VCaP (cell line): ENCODE measurements around the gene RNF121.

Experiments used
- H3K27ac ChIP-seq: fragments of 450-650 bp; 2 replicates; pipeline ENCODE4 v1.5.1; 2017
- TF ChIP-seq, protein P1 (sequence below): fragments of 450-650 bp; conservative IDR thresholded peaks from 2 replicates; pipeline ENCODE4 v1.5.1; 2017; ENCODE audit warnings: mild to moderate bottlenecking, moderate library complexity

The RNF121 gene

DNA sequence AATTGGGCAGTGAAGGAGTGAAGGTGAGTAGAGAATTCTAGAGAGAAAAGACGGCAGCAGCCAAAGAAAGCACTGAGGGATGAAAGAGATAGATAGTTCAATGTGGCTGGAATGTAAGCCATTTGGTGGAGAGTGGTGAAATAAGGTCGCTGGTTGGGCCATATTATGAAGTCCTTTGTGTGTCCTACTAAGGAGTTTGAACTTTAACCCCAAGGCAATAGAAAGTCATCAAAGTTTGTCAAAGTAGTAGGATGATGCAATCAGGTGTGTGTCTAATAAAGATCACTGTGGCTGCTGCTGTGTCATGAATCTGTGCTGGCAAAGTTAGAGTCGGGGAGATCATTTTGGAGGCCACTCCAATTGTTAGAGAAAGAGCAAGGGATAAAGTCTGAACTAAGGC is 18.7 kb downstream of the RNF121 start:
- no peak overlapping the region for H3K27ac ChIP-seq
- TF ChIP-seq, protein P1, sequence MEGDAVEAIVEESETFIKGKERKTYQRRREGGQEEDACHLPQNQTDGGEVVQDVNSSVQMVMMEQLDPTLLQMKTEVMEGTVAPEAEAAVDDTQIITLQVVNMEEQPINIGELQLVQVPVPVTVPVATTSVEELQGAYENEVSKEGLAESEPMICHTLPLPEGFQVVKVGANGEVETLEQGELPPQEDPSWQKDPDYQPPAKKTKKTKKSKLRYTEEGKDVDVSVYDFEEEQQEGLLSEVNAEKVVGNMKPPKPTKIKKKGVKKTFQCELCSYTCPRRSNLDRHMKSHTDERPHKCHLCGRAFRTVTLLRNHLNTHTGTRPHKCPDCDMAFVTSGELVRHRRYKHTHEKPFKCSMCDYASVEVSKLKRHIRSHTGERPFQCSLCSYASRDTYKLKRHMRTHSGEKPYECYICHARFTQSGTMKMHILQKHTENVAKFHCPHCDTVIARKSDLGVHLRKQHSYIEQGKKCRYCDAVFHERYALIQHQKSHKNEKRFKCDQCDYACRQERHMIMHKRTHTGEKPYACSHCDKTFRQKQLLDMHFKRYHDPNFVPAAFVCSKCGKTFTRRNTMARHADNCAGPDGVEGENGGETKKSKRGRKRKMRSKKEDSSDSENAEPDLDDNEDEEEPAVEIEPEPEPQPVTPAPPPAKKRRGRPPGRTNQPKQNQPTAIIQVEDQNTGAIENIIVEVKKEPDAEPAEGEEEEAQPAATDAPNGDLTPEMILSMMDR, result no peak

DNA sequence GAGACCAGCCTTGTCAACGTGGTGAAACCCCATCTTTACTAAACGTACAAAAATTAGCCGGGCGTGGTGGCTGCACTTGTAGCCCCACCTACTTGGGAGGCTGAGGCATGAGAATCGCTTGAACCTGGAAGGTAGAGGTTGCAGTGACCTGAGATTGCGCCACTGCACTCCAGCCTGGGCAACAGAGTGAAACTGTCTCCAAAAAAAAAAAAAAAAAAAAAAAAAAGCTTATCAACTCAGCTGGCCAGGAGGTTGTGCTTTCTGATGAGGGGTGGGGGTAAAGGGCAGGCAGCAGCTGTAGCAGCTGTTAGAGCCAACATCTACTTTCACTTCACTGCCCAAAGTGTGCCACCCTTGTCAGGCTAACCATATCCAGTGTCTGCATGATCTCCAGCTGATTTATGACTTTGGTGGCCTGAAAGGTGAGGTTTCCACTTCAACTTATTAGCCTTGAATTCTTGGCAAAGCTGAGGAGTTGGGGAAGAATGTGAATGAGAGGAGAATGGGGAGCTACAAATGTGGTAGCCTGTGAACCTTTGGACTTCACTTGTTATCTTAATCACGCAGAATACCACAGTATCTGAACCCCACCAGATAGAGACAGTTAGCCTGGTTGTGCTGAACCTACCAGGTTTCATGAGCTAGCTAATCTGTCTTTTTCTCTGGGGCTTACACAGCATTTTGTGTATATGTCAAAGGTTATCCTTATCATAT is 19.6 kb downstream of the RNF121 start:
- H3K27ac ChIP-seq, result no peak overlapping the region
- TF ChIP-seq, protein P1, result no peak

DNA sequence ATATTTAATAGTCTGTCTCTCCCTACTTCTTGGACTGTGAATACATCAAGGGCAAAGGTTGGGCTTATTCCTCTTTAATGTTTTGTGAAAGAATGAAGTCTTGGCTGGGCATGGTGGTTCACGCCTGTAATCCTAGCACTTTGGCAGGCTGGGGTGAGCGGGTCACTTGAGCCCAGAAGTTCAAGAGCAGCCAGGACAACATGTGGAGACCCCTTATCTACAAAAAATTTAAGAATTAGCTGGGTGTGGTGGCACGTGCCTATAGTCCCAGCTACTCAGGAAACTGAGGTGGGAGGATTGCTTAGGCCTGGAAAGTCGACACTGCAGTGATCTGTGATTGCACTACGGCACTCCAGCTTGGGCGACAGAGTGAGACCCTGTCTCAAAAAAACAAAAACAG is 20.2 kb downstream of the RNF121 start:
- H3K27ac ChIP-seq, result no peak overlapping the region
- TF ChIP-seq, protein P1, result no peak

DNA sequence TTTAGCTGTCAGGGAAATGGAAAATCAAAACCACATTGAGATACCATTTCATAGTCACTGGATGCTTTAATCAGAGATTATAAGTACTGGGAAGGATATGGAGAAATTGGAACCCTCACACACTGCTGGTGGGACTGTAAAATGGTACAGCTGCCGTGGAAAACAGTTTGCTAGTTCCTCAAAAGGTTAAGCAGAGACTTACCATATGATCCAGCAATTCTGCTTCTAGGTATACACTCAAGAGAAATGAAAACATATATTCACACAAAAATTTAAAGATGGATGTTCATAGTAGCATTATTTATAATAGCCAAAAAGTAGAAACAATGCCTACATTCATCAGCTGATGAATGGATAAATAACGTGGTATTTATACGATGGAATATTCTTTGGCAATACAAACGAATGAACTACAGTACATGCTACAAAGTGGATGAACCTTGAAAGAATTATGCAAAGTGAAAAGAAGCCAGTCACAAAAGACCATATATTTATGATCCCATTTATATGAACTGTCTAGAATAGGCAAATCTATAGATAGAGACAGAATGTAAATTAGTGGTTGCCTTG is 23.0 kb downstream of the RNF121 start:
- H3K27ac ChIP-seq, result no peak overlapping the region
- TF ChIP-seq, protein P1, result no peak

DNA sequence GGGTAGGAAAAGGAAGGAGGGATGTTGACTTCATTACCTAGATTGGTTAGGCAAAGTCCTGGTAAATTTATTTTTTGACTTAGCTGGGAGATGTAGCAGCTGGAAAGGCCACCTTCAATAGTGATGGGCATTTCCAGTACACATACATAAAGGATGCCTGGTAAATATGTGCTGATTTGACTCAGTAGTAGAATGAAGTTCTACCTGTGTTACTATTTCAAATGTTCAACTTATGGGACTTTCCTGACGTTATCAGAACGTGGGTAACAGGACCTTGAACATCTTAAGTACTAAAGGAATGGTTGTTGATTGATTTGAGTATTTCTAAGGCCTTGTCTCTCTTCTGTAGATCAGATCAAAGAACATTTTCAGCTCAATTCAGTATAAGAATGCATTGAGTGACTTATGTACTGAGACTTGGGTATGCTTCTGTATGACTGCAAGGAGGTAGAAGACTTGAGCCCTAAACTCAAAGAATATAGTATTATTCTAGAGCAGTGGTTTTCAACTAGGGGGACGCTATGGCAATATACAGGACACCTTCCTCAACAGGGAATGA is 27.1 kb downstream of the RNF121 start:
- TF ChIP-seq, protein P1, result no peak
- H3K27ac ChIP-seq, result no peak overlapping the region

DNA sequence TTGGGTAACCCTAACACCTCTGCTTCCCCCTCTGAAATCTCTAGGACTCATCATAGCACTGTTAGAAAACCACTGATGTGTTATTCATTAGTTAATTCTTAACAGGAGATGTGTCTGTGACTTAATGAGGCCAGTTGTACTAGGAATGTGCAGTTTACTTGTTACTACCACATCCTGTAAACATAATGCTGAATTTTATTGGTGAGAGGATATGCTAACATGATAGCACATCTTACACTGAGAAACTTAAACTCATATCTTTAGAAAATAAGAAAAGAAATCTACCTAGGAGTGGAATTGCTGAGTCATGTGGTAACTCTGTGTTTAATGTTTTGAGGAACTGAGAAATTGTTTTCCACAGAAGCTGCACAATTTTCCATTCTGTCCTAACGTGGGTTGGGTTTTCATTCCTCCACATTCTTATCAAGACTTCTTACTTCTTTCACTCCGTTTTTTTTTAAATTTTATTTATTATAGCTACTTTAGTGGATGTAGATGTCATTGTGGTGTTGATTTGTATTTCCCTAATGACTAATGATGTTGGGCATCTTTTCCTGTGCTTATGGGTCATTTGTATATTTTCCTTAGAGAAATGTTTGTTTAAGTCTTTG is 33.7 kb downstream of the RNF121 start:
- TF ChIP-seq, protein P1, result no peak
- H3K27ac ChIP-seq, result no peak overlapping the region

DNA sequence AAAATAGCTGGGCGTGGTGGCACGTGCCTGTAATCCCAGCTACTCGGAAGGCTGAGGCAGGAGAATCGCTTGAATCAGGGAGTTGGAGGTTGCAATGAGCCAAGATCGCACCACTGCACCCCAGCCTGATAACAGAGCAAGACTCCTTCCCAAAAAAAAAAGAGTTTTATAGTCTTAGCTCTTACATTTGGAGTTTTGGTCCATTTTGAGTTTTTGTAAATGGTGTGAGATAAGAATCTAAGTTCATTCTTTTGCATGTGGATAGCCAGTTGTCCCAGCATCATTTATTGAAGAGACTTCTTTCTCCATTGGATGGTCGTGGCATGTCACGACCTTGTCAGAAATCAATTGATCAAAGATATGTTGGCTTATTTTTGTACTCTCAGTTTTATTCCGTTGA is 34.6 kb downstream of the RNF121 start:
- TF ChIP-seq, protein P1, result no peak
- H3K27ac ChIP-seq, result no peak overlapping the region
